ENCODE data around the gene SQSTM1.

The SQSTM1 gene

GRCh38 chr5:179879003-179879689 is 58.4 kb downstream of the SQSTM1 start:
- Histone ChIP-seq H3K27me3 (ENCODE audit: control insufficient read depth in 2 of 2, insufficient read depth in 2 of 2, low read length in 2 of 2) (no peaks in the 10 kb centered on the region), H3K36me3 (ENCODE audit: control insufficient read depth in 2 of 2, insufficient read depth in 2 of 2, low read length in 2 of 2) (peaks cover 51 to 60% of the 10 kb centered on the region in 2 donors), H3K4me3 (ENCODE audit: low read length in 2 of 2) (no peak overlapping the region), H3K9ac (ENCODE audit: low read depth in 1 of 2, low read length in 2 of 2) (no peak overlapping the region), H3K27ac (ENCODE audit: low read depth in 2 of 2, low read length in 2 of 2) (no peak overlapping the region), H3K9me3 (ENCODE audit: control insufficient read depth in 2 of 2, low read length in 2 of 2) (peaks cover 0 to 4% of the 10 kb centered on the region in 2 donors), H3K4me1 (ENCODE audit: control insufficient read depth in 2 of 2, insufficient read depth in 2 of 2, low read length in 2 of 2) (no peaks in the 10 kb centered on the region)

GRCh38 chr5:179879690-179880010 is 58.9 kb downstream of the SQSTM1 start:
- Histone ChIP-seq H3K4me3 (ENCODE audit: low read length in 2 of 2) (no peak overlapping the region), H3K27me3 (ENCODE audit: control insufficient read depth in 2 of 2, insufficient read depth in 2 of 2, low read length in 2 of 2) (no peaks in the 10 kb centered on the region), H3K36me3 (ENCODE audit: control insufficient read depth in 2 of 2, insufficient read depth in 2 of 2, low read length in 2 of 2) (peaks cover 51 to 60% of the 10 kb centered on the region in 2 donors), H3K9me3 (ENCODE audit: control insufficient read depth in 2 of 2, low read length in 2 of 2) (peaks cover 0 to 4% of the 10 kb centered on the region in 2 donors), H3K27ac (ENCODE audit: low read depth in 2 of 2, low read length in 2 of 2) (no peak overlapping the region), H3K9ac (ENCODE audit: low read depth in 1 of 2, low read length in 2 of 2) (no peak overlapping the region), H3K4me1 (ENCODE audit: control insufficient read depth in 2 of 2, insufficient read depth in 2 of 2, low read length in 2 of 2) (no peaks in the 10 kb centered on the region)

GRCh38 chr5:179880066-179880650 is 59.5 kb downstream of the SQSTM1 start:
- no peak overlapping the region for H3K27ac ChIP-seq (ENCODE audit: low read depth in 2 of 2, low read length in 2 of 2)
- no peak overlapping the region for H3K9ac ChIP-seq (ENCODE audit: low read depth in 1 of 2, low read length in 2 of 2)
- H3K4me3 ChIP-seq (ENCODE audit: low read length in 2 of 2): no peak overlapping the region
- no peaks in the 10 kb centered on the region for H3K27me3 ChIP-seq (ENCODE audit: control insufficient read depth in 2 of 2, insufficient read depth in 2 of 2, low read length in 2 of 2)
- peaks cover 0 to 4% of the 10 kb centered on the region in 2 donors for H3K9me3 ChIP-seq (ENCODE audit: control insufficient read depth in 2 of 2, low read length in 2 of 2)
- no peaks in the 10 kb centered on the region for H3K4me1 ChIP-seq (ENCODE audit: control insufficient read depth in 2 of 2, insufficient read depth in 2 of 2, low read length in 2 of 2)
- H3K36me3 ChIP-seq (ENCODE audit: control insufficient read depth in 2 of 2, insufficient read depth in 2 of 2, low read length in 2 of 2): peaks cover 50 to 59% of the 10 kb centered on the region in 2 donors

- Histone ChIP-seq H3K27ac (ENCODE audit: low read depth in 2 of 2, low read length in 2 of 2) (no peak overlapping the region), H3K36me3 (ENCODE audit: control insufficient read depth in 2 of 2, insufficient read depth in 2 of 2, low read length in 2 of 2) (peaks cover 49 to 56% of the 10 kb centered on the region in 2 donors)
Measured at GRCh38 chr5:179880848-179881590, 60.3 kb downstream of the SQSTM1 start.

GRCh38 chr5:179882338-179882737 is 61.6 kb downstream of the SQSTM1 start:
- H3K9ac ChIP-seq (ENCODE audit: low read depth in 1 of 2, low read length in 2 of 2): no peak overlapping the region
- no peak overlapping the region for H3K4me3 ChIP-seq (ENCODE audit: low read length in 2 of 2)
- no peaks in the 10 kb centered on the region for H3K4me1 ChIP-seq (ENCODE audit: control insufficient read depth in 2 of 2, insufficient read depth in 2 of 2, low read length in 2 of 2)
- no peaks in the 10 kb centered on the region for H3K27me3 ChIP-seq (ENCODE audit: control insufficient read depth in 2 of 2, insufficient read depth in 2 of 2, low read length in 2 of 2)
- H3K9me3 ChIP-seq (ENCODE audit: control insufficient read depth in 2 of 2, low read length in 2 of 2): peaks cover 0 to 4% of the 10 kb centered on the region in 2 donors
- no peak overlapping the region for H3K27ac ChIP-seq (ENCODE audit: low read depth in 2 of 2, low read length in 2 of 2)
- H3K36me3 ChIP-seq (ENCODE audit: control insufficient read depth in 2 of 2, insufficient read depth in 2 of 2, low read length in 2 of 2): peaks cover 50 to 60% of the 10 kb centered on the region in 2 donors

More at GRCh38 chr5:179880848-179881590, 60.3 kb downstream of the SQSTM1 start:
- Histone ChIP-seq H3K9ac (ENCODE audit: low read depth in 1 of 2, low read length in 2 of 2) (no peak overlapping the region), H3K27me3 (ENCODE audit: control insufficient read depth in 2 of 2, insufficient read depth in 2 of 2, low read length in 2 of 2) (no peaks in the 10 kb centered on the region), H3K4me3 (ENCODE audit: low read length in 2 of 2) (no peak overlapping the region), H3K4me1 (ENCODE audit: control insufficient read depth in 2 of 2, insufficient read depth in 2 of 2, low read length in 2 of 2) (no peaks in the 10 kb centered on the region), H3K9me3 (ENCODE audit: control insufficient read depth in 2 of 2, low read length in 2 of 2) (peaks cover 0 to 4% of the 10 kb centered on the region in 2 donors)

- no peak overlapping the region for H3K4me3 ChIP-seq (ENCODE audit: low read length in 2 of 2)
- no peak overlapping the region for H3K27ac ChIP-seq (ENCODE audit: low read depth in 2 of 2, low read length in 2 of 2)
- peaks cover 48 to 63% of the 10 kb centered on the region in 2 donors for H3K36me3 ChIP-seq (ENCODE audit: control insufficient read depth in 2 of 2, insufficient read depth in 2 of 2, low read length in 2 of 2)
- H3K9ac ChIP-seq (ENCODE audit: low read depth in 1 of 2, low read length in 2 of 2): no peak overlapping the region
- H3K4me1 ChIP-seq (ENCODE audit: control insufficient read depth in 2 of 2, insufficient read depth in 2 of 2, low read length in 2 of 2): no peaks in the 10 kb centered on the region
- peaks cover 0 to 4% of the 10 kb centered on the region in 2 donors for H3K9me3 ChIP-seq (ENCODE audit: control insufficient read depth in 2 of 2, low read length in 2 of 2)
- no peaks in the 10 kb centered on the region for H3K27me3 ChIP-seq (ENCODE audit: control insufficient read depth in 2 of 2, insufficient read depth in 2 of 2, low read length in 2 of 2)
Measured at GRCh38 chr5:179883163-179883562, 62.5 kb downstream of the SQSTM1 start.

- H3K9ac ChIP-seq (ENCODE audit: low read depth in 1 of 2, low read length in 2 of 2): no peak overlapping the region
- peaks cover 0 to 4% of the 10 kb centered on the region in 2 donors for H3K9me3 ChIP-seq (ENCODE audit: control insufficient read depth in 2 of 2, low read length in 2 of 2)
- H3K4me3 ChIP-seq (ENCODE audit: low read length in 2 of 2): no peak overlapping the region
- no peaks in the 10 kb centered on the region for H3K4me1 ChIP-seq (ENCODE audit: control insufficient read depth in 2 of 2, insufficient read depth in 2 of 2, low read length in 2 of 2)
- H3K27ac ChIP-seq (ENCODE audit: low read depth in 2 of 2, low read length in 2 of 2): no peak overlapping the region
- no peaks in the 10 kb centered on the region for H3K27me3 ChIP-seq (ENCODE audit: control insufficient read depth in 2 of 2, insufficient read depth in 2 of 2, low read length in 2 of 2)
- peaks cover 51 to 72% of the 10 kb centered on the region in 2 donors for H3K36me3 ChIP-seq (ENCODE audit: control insufficient read depth in 2 of 2, insufficient read depth in 2 of 2, low read length in 2 of 2)
Measured at GRCh38 chr5:179885491-179886090, 64.9 kb downstream of the SQSTM1 start.

GRCh38 chr5:179886190-179886911 is 65.6 kb downstream of the SQSTM1 start:
- Histone ChIP-seq H3K9me3 (ENCODE audit: control insufficient read depth in 2 of 2, low read length in 2 of 2) (peaks cover 0 to 4% of the 10 kb centered on the region in 2 donors), H3K9ac (ENCODE audit: low read depth in 1 of 2, low read length in 2 of 2) (no peak overlapping the region)

GRCh38 chr5:179887095-179887494 is 66.4 kb downstream of the SQSTM1 start:
- Histone ChIP-seq H3K4me3 (ENCODE audit: low read length in 2 of 2) (no peak overlapping the region), H3K4me1 (ENCODE audit: control insufficient read depth in 2 of 2, insufficient read depth in 2 of 2, low read length in 2 of 2) (no peaks in the 10 kb centered on the region), H3K27me3 (ENCODE audit: control insufficient read depth in 2 of 2, insufficient read depth in 2 of 2, low read length in 2 of 2) (no peaks in the 10 kb centered on the region), H3K27ac (ENCODE audit: low read depth in 2 of 2, low read length in 2 of 2) (no peak overlapping the region), H3K9ac (ENCODE audit: low read depth in 1 of 2, low read length in 2 of 2) (no peak overlapping the region), H3K9me3 (ENCODE audit: control insufficient read depth in 2 of 2, low read length in 2 of 2) (peaks cover 0 to 4% of the 10 kb centered on the region in 2 donors), H3K36me3 (ENCODE audit: control insufficient read depth in 2 of 2, insufficient read depth in 2 of 2, low read length in 2 of 2) (peaks cover 66 to 82% of the 10 kb centered on the region in 2 donors)

More at GRCh38 chr5:179886190-179886911, 65.6 kb downstream of the SQSTM1 start:
- Histone ChIP-seq H3K27me3 (ENCODE audit: control insufficient read depth in 2 of 2, insufficient read depth in 2 of 2, low read length in 2 of 2) (no peaks in the 10 kb centered on the region), H3K4me1 (ENCODE audit: control insufficient read depth in 2 of 2, insufficient read depth in 2 of 2, low read length in 2 of 2) (no peaks in the 10 kb centered on the region), H3K36me3 (ENCODE audit: control insufficient read depth in 2 of 2, insufficient read depth in 2 of 2, low read length in 2 of 2) (peaks cover 58 to 75% of the 10 kb centered on the region in 2 donors), H3K4me3 (ENCODE audit: low read length in 2 of 2) (no peak overlapping the region), H3K27ac (ENCODE audit: low read depth in 2 of 2, low read length in 2 of 2) (no peak overlapping the region)
